Body of pancreas (tissue), 4 donors: ENCODE data around the gene SCAP. TPM values are rescaled to one million over a fixed set of nuclear protein-coding genes. Genes with fewer than 3 reads are reported as not detected.
"Not testable (repeated sequence)": the region's sequence is repeated elsewhere in the genome, so short reads cannot be mapped to it uniquely, and the experiment has no call there.

Source experiments
- ATAC-seq: fragments of 150-250 bp; one replicate; pipeline ENCODE4 v1.9.1; 2016
- DNase-seq, 4 donors: peaks; one replicate each; pipeline ENCODE4 v3.0.0-alpha.2; 2019
- H3K27ac ChIP-seq, 4 donors: fragments of 200-600 bp; sonication (generic); 1 replicate in 3 of 4; 2 replicates in 1 of 4; pipeline versions ENCODE4 v1.5.1 to v1.6.1; 2016 to 2019; ENCODE audit warnings: mild to moderate bottlenecking in 1 of 4, mixed read lengths in 1 of 4, moderate library complexity in 1 of 4
- H3K27me3 ChIP-seq, 2 donors: fragments of 200-600 bp; sonication (generic); one replicate each; pipeline ENCODE4 v1.6.0; 2016; ENCODE audit warnings: mild to moderate bottlenecking in 1 of 2
- H3K36me3 ChIP-seq, 2 donors: fragments of 200-600 bp; sonication (generic); replicated peaks in 1 of 2; 2 replicates each; pipeline ENCODE4 v1.5.1; 2016; ENCODE audit warnings: low read depth in 2 of 2; ENCODE audit not compliant: insufficient read depth in 1 of 2
- H3K4me1 ChIP-seq: fragments of 200-600 bp; sonication (generic); one replicate; pipeline ENCODE4 v1.6.0; 2016
- H3K4me3 ChIP-seq, 2 donors: fragments of 200-600 bp; sonication (generic); 1 replicate in 1 of 2; 2 replicates in 1 of 2; pipeline ENCODE4 v1.5.1; 2016 to 2019
- H3K9me3 ChIP-seq, 3 donors: fragments of 200-600 bp; sonication (generic); 1 replicate in 2 of 3; 2 replicates in 1 of 3; pipeline ENCODE4 v1.5.1; 2016
- POLR2A ChIP-seq, 3 donors: fragments of 450-650 bp; IDR thresholded peaks; one replicate each; pipeline ENCODE4 v1.6.1; 2016; ENCODE audit warnings: antibody characterized with exemption in 3 of 3, mild to moderate bottlenecking in 2 of 3
- WGBS, 2 donors: methylation state at CpG; one replicate each; pipeline ENCODE4 v1.1.5; 2017; 5-methylcytosine and 5-hydroxymethylcytosine counted together
- intact Hi-C: fragments of 100-400 bp; cut with DNase I; formaldehyde crosslinking; loops from one replicate; pipeline ENCODE4 v1.15.1; 2023
- total RNA-seq, 2 donors: library from RNA; depleted of rRNA; stranded (reverse); fragments of >200 nt; gene quantifications; one replicate each; pipeline ENCODE4 v1.1.0, GENCODE V29; 2016
- TF ChIP-seq, protein P1 (sequence below), 7 experiments: fragments of 450-650 bp in 4 of 7; fragments of 200-600 bp in 3 of 7; sonication (generic) in 3 of 7; IDR thresholded peaks; one replicate each; pipeline ENCODE4 v1.5.1; 2016 to 2019; ENCODE audit warnings: antibody characterized with exemption in 7 of 7

The SCAP gene
- total RNA-seq, 2 donors from 2014 or later, result 56.6 to 122 TPM

DNA sequence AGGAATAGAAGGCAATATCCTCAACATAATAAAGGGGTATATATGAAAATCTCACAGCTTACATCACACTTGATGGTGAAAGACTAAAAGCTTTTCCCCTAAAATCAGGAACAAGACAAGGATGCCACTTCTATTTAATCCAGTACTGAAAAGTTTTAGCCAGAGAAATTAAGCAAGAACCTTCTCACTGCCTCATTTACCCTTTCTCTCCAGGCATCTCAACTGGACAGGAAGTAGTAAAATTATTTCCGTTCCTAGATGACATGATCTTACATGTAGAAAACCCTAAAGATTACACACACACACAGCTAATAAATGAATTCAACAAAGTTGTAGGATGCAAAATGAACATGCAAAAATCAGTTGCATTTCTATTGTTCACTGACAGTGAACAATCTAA is 11.2 kb downstream of the SCAP start:
- no peaks in the 10 kb centered on the region for H3K27me3 ChIP-seq
- H3K4me3 ChIP-seq, result no peak overlapping the region
- no peaks in the 10 kb centered on the region for H3K4me1 ChIP-seq
- 74 to 83% methylated on average over 1 of the region's 1 CpG for WGBS, 2 donors
- DNase-seq (no peak), ATAC-seq (no peak)
- no peak for TF ChIP-seq POLR2A (IDR thresholded peaks at IDR 0.05)
- TF ChIP-seq, protein P1, sequence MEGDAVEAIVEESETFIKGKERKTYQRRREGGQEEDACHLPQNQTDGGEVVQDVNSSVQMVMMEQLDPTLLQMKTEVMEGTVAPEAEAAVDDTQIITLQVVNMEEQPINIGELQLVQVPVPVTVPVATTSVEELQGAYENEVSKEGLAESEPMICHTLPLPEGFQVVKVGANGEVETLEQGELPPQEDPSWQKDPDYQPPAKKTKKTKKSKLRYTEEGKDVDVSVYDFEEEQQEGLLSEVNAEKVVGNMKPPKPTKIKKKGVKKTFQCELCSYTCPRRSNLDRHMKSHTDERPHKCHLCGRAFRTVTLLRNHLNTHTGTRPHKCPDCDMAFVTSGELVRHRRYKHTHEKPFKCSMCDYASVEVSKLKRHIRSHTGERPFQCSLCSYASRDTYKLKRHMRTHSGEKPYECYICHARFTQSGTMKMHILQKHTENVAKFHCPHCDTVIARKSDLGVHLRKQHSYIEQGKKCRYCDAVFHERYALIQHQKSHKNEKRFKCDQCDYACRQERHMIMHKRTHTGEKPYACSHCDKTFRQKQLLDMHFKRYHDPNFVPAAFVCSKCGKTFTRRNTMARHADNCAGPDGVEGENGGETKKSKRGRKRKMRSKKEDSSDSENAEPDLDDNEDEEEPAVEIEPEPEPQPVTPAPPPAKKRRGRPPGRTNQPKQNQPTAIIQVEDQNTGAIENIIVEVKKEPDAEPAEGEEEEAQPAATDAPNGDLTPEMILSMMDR (IDR thresholded peaks at IDR 0.05), result no peak
- H3K9me3 ChIP-seq, result no peaks in the 10 kb centered on the region
- no peak overlapping the region for H3K27ac ChIP-seq
- no peaks in the 10 kb centered on the region for H3K36me3 ChIP-seq
- intact Hi-C loops, result no loop called here

DNA sequence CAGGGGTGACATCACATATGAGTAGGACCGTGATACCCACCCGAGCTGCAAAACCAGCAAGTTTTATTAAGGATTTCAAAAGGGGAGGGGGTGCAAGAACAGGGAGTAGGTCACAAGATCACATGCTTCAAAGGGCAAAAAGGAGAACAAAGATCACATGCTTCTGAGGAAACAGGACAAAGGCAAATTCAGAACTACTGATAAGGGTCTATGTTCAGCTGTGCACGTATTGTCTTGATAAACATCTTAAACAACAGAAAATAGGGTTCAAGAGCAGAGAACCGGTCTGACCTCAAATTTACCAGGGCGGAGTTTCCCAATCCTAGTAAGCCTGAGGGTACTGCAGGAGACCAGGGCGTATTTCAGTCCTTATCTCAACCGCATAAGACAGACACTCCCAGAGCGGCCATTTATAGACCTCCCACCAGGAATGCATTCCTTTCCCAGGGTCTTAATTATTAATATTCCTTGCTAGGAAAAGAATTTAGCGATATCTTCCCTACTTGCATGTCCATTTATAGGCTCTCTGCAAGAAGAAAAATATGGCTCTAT is 16.1 kb downstream of the SCAP start:
- H3K9me3 ChIP-seq, ATAC-seq, H3K27ac ChIP-seq, DNase-seq, H3K4me1 ChIP-seq, H3K27me3 ChIP-seq, H3K4me3 ChIP-seq, H3K36me3 ChIP-seq, intact Hi-C loops: not testable (repeated sequence)
- 89 to 92% methylated on average over 9 of the region's 9 CpGs for WGBS, 2 donors

DNA sequence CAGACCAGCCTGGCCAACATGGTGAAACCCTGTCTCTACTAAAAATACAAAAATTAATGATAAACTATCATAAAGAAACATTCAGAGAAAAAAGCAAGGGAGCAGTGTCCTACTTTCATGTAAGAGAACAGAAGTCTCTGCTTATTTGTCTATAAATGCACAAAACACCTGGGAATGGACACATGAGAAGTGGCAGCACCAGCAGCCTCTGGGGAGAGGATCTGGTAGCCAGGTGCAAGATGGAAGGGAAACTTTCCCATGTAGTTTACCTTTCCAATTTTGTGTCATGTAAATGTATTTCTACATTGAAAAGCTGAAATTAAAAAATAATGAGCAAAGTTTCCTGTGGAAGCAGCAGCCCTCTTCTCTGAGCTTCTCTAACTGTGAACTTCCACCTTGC is 18.8 kb downstream of the SCAP start:
- H3K27me3 ChIP-seq, result no peaks in the 10 kb centered on the region
- TF ChIP-seq, protein P1 (IDR thresholded peaks at IDR 0.05), result no peak
- no peak for TF ChIP-seq POLR2A (IDR thresholded peaks at IDR 0.05)

DNA sequence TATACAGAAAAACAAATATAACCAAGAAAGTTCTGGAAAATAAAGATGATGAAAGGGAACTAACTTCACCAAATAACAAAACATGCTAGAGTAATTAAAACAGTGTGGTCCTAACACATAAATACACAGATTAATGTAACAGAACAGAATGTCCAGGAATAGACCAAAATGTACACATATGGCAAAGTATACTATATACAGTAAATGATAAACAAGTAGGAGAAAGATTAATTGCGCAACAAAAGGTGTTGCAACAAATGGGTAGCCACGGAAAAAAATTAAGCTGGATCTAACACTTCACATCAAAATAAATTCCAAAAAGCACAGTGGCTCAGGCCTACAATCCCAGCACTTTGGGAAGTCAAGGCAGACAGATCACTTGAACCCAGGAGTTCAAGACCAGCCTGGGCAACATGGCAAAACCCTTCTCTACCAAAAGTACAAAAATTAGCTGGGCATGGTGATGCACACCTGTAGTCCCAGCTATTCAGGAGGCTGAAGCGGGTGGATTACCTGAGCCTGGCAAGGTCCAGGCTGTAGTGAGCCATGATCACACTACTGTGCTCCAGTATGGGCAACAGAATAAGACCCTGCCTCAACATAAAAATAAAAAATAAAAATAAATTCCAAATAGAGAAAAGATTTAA is 19.8 kb downstream of the SCAP start:
- Histone ChIP-seq H3K4me1 (peaks cover 7% of the 10 kb centered on the region), H3K9me3 (no peaks in the 10 kb centered on the region), H3K27me3 (no peaks in the 10 kb centered on the region), H3K4me3 (no peak overlapping the region), H3K36me3 (no peaks in the 10 kb centered on the region), H3K27ac (no peak overlapping the region)
- DNase-seq (no peak), ATAC-seq (no peak)
- intact Hi-C loops, result no loop called here
- TF ChIP-seq, protein P1 (IDR thresholded peaks at IDR 0.05), result no peak
- TF ChIP-seq POLR2A (IDR thresholded peaks at IDR 0.05), result no peak
- WGBS, 2 donors, result 68 to 70% methylated on average over 3 of the region's 3 CpGs

More for the DNA sequence above, 18.8 kb downstream of the SCAP start:
- Histone ChIP-seq H3K4me3 (no peak overlapping the region), H3K4me1 (peaks cover 7% of the 10 kb centered on the region), H3K9me3 (no peaks in the 10 kb centered on the region), H3K36me3 (no peaks in the 10 kb centered on the region), H3K27ac (no peak overlapping the region)
- intact Hi-C loops, result no loop called here
- DNase-seq (no peak), ATAC-seq (no peak)

DNA sequence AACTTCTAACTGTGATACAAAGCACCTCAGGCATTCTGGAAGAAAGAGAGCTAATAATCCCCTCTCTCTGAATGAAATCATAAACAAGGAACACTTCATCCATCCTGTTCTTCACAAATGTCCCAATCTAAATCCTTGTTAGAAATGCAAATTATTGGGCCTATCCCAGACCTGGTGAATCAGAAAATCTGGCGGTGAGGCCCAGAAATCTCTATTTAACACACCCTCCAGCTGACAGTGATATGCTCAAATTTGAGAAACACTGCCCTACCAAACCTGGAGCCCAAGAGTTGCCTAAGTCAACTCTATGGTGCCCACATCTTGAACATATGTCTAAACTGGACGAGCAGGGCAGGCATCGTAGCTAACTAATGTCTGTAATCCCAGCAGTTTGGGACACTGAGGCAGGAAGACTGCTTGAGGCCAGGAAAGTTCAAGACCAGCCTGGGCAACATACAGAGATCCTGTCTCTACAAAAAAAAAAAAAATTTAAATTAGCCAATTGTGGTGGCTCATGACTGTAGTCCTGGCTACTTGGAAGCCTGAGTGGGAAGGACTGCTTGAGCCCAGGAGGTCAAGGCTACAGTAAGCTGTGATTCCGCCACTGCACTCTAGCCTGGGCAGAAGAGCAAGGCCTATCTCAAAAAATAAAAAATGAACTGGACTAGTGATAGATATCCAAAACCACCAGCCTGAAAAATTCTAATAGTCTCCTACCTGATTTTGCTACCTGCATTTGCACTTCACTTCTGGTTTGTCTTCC is 23.1 kb downstream of the SCAP start:
- H3K27me3 ChIP-seq, result no peaks in the 10 kb centered on the region
- ATAC-seq (no peak), DNase-seq (no peak)
- H3K36me3 ChIP-seq, result no peaks in the 10 kb centered on the region
- no peak overlapping the region for H3K27ac ChIP-seq
- no peaks in the 10 kb centered on the region for H3K9me3 ChIP-seq
- TF ChIP-seq POLR2A (IDR thresholded peaks at IDR 0.05), result no peak
- TF ChIP-seq, protein P1 (IDR thresholded peaks at IDR 0.05), result no peak
- peaks cover 7% of the 10 kb centered on the region for H3K4me1 ChIP-seq
- 92 to 98% methylated on average over 4 of the region's 4 CpGs for WGBS, 2 donors
- intact Hi-C loops, result no loop called here
- H3K4me3 ChIP-seq, result no peak overlapping the region
